ENCODE results near the gene ELFN2. TPM values are rescaled to one million over a fixed set of nuclear protein-coding genes. Genes with fewer than 3 reads are reported as not detected.

The ELFN2 gene
- total RNA-seq, 4 donors from 2014 or later: under 0.01 to 0.19 (median 0.16) TPM; not detected in 1

GRCh38 chr22:37411655-37412054 lies 15.6 kb downstream of the ELFN2 start:
- Histone ChIP-seq H3K27ac (no peak overlapping the region), H3K27me3 (peaks cover 87% of the 10 kb centered on the region), H3K36me3 (no peaks in the 10 kb centered on the region), H3K4me3 (no peak overlapping the region), H3K9me3 (no peaks in the 10 kb centered on the region), H3K4me1 (no peaks in the 10 kb centered on the region)
- TF ChIP-seq POLR2AphosphoS5 (IDR thresholded peaks at IDR 0.05): no peak
- no peak for TF ChIP-seq CTCF (IDR thresholded peaks at IDR 0.05)
- no peak for TF ChIP-seq POLR2A (IDR thresholded peaks at IDR 0.05)
- TF ChIP-seq EP300 (IDR thresholded peaks at IDR 0.05): no peak
- ATAC-seq: no peak
- WGBS, 2 donors (ENCODE audit: low coverage in 1 of 2): 75 to 89% methylated on average over 3 to 4 of the region's 4 CpGs

- Histone ChIP-seq H3K27me3 (peaks cover 87% of the 10 kb centered on the region), H3K9me3 (no peaks in the 10 kb centered on the region), H3K4me3 (no peak overlapping the region), H3K36me3 (no peaks in the 10 kb centered on the region), H3K4me1 (no peaks in the 10 kb centered on the region), H3K27ac (no peak overlapping the region)
- 44% methylated on average over 3 of the region's 32 CpGs; no CpG with 5 or more reads in 1 of the 2 donors for WGBS, 2 donors (ENCODE audit: low coverage in 1 of 2)
- TF ChIP-seq CTCF (IDR thresholded peaks at IDR 0.05) (no peak), POLR2A (IDR thresholded peaks at IDR 0.05) (no peak), POLR2AphosphoS5 (IDR thresholded peaks at IDR 0.05) (no peak), EP300 (IDR thresholded peaks at IDR 0.05) (no peak)
- ATAC-seq: no peak
These were observed 16.9 kb downstream of the ELFN2 start for GRCh38 chr22:37410174-37411055.

GRCh38 chr22:37409459-37410050 lies 17.7 kb downstream of the ELFN2 start:
- ATAC-seq: no peak
- 55 to 90% methylated on average over 2 to 4 of the region's 13 CpGs for WGBS, 2 donors (ENCODE audit: low coverage in 1 of 2)
- no peaks in the 10 kb centered on the region for H3K4me1 ChIP-seq
- H3K9me3 ChIP-seq: no peaks in the 10 kb centered on the region
- no peak overlapping the region for H3K27ac ChIP-seq
- peaks cover 86% of the 10 kb centered on the region for H3K27me3 ChIP-seq
- no peaks in the 10 kb centered on the region for H3K36me3 ChIP-seq
- no peak overlapping the region for H3K4me3 ChIP-seq
- no peak for TF ChIP-seq POLR2AphosphoS5 (IDR thresholded peaks at IDR 0.05)
- no peak for TF ChIP-seq POLR2A (IDR thresholded peaks at IDR 0.05)
- no peak for TF ChIP-seq CTCF (IDR thresholded peaks at IDR 0.05)
- no peak for TF ChIP-seq EP300 (IDR thresholded peaks at IDR 0.05)

- WGBS, 2 donors (ENCODE audit: low coverage in 1 of 2): 57% methylated on average over 1 of the region's 8 CpGs; no CpG with 5 or more reads in 1 of the 2 donors
- no peaks in the 10 kb centered on the region for H3K9me3 ChIP-seq
- H3K27ac ChIP-seq: no peak overlapping the region
- no peak for ATAC-seq
- no peak overlapping the region for H3K4me3 ChIP-seq
- TF ChIP-seq POLR2AphosphoS5 (IDR thresholded peaks at IDR 0.05) (no peak), POLR2A (IDR thresholded peaks at IDR 0.05) (no peak), EP300 (IDR thresholded peaks at IDR 0.05) (no peak), CTCF (IDR thresholded peaks at IDR 0.05) (no peak)
- no peaks in the 10 kb centered on the region for H3K4me1 ChIP-seq
- H3K27me3 ChIP-seq: peaks cover 86% of the 10 kb centered on the region
- H3K36me3 ChIP-seq: no peaks in the 10 kb centered on the region
These were observed 18.2 kb downstream of the ELFN2 start for GRCh38 chr22:37409031-37409430.
